Measurements from ENCODE around the gene IPCEF1.
"Not testable (repeated sequence)": the region's sequence is repeated elsewhere in the genome, so short reads cannot be mapped to it uniquely, and the experiment has no call there.

The IPCEF1 gene

DNA sequence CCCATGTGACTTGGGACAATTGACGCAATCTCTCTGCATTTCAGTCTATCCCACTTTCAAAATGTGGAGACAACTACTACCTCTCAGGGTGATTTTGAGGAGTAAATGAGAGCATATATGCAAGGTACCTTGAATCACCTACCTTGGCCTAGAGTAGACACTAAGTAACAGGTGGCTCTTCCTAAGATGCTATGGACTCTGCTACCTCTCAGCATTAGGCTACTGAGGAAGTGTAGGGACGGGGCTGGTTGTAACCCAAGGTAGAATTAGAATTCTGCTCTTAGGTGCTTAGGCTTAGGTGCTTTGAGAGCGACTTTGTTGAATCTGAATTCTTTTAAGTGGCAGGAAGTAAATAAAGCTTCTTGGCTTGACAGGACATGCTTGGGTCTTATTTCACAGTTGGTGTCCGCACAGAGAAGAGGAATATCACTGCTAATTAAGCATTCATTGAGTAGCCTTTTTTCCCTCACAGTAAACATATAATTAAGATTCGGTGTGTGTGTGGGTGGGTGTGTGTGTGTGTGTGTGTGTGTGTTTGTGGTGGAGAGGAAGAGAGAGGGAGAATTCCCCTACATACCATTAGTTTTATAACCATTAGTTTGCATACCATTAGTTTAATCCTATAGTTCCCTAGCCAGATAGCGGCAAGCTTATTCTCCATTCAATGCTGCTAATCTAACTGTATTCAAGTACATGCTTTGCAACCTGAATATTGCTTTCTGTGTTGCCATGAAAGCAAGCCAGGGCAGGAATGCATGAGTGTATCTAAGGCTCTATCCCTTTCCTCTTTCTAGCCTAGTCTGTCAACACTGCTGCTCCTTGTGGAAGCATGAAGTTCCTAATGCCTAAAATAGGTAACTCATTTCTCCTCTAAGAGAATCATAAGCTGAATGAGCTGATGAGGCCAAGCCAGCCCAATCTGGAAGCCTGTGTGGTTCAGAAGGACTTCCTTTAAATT, 112.5 kb downstream of the IPCEF1 start:
- no peak for DNase-seq

DNA sequence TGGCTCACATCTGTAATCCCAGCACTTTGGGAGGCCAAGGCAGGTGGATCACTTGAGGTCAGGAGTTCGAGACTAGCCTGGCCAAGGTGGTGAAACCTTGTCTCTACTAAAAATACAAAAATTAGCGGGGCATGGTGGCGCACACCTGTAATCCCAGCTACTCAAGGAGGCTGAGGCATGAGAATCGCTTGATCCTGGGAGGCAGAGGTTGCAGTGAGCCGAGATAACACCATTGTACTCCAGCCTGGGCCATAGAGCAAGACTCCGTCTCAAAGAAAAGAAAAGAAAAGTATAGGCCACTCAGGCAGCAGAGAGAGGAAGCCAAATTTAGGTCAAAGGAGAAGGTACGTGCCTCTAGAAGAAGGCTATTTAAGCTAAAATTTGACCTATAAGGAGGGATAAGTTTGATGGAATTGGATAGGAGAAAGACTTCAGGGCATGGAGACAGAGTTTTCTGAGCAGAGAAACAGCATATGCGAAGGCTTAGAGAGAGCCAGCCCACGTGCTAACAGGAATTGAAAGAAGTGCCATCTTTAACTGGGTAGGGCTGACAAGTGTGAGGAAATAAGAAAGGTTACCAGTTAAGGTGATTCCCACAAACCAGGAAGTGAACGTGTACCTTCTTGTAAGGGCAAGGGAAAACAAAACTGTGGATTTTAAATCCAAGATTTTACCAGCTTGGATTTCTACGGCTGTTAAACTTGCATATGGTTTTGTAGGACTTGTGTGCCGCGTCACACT, 113.8 kb downstream of the IPCEF1 start:
- no peak for DNase-seq

DNA sequence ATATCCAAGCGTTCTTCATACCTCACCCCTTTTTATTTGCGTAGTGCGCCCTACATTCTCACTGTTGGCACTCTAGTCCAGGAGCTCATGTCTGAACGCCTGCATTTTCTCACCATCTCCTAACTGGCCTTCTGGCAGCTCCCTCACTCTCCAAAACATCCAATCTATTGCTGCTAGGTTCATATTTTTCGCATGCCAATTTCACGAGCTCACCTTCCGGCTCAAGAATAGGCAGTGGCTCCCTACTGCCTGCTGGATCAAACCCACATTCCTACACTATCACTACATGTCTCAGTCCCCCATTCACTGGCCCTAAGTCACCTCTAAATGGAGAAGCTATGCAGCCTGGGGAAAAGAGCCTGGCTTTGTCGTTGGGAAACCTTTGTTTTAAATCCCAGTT, 115.0 kb downstream of the IPCEF1 start:
- no peak for DNase-seq

DNA sequence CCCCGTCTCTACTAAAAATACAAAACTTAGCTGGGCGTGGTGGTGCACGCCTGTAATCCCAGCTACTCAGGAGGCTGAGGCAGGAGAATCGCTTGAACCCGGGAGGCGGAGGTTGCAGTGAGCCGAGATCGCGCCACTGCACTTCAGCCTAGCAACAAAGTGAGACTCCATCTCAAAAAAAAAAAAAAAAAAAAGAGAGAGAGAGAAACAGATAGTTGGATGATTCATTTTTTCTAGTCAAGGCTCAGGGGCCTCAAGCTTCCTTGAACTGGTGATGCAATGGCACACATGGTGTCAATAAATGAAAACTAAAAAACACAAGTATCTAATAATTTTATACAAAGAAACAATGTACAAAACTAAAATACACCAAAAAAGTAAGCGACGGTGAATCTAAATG, 115.5 kb downstream of the IPCEF1 start:
- not testable (repeated sequence) for DNase-seq

DNA sequence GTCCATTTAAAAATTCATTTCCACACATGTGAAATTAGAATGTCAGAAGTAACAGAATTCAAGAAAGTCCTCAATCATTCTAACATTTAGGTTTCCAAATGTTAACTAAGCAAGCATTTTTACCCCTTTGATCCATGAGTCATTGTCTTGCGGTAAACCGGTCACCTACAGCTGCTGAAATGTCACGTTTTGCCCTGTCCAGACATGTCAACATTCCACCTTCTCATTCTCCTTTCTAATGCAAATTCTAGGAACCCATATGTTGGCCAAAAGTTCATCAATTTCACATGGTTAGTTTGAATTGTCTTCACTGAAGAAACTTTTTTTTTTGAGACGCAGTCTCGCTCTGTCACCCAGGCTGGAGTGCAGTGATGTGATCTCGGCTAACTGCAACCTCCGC, 117.2 kb downstream of the IPCEF1 start:
- no peak for DNase-seq

DNA sequence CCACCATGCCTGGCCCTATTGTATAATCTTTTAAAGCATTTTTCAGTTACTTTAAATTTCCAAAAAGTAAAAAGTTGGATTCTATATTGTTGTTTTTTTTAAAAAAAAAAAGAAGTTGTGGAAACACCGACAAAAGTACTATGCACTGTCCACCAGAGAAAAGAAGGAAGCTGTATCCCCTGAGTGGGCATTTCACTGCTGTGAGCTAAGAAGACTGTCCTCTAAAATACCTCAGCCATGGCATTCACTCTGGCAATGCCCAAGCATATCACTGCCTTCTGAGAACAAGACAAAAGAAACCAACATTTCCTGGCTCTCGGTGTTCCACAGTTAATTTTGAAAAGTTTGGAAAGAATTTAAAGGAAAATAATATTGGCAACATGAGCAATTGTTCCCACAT, 117.8 kb downstream of the IPCEF1 start:
- DNase-seq = no peak

DNA sequence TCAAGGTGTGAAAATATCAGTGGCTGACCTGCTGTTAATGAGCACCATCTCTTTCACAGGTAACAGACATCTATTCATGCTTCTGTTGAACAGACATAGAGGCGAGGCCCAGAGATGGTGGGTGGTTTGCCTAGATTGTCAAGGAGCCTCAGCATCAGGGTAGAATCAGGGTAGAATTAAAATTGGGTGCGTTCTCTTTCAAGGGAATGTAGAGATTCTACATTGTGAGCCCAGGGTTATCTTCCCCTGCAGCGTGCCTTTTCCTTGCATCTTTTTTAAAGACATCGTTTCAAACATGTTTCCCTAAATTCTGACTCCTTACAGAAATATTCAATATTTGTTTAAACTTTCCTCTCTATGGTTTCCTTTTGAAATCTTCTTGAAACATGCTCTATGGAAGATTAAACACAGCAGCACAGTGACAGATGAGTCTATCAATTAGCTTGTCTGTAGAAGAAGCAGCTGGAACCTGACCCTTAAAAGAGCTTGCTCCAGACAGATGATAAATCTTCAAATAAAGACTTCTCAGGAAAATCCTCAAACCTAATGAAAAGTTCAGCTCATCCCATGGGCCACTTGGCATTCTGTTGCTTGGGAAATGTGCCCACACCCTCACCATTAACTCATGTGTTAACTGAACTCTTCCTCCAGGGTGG, 119.8 kb downstream of the IPCEF1 start:
- DNase-seq = no peak

DNA sequence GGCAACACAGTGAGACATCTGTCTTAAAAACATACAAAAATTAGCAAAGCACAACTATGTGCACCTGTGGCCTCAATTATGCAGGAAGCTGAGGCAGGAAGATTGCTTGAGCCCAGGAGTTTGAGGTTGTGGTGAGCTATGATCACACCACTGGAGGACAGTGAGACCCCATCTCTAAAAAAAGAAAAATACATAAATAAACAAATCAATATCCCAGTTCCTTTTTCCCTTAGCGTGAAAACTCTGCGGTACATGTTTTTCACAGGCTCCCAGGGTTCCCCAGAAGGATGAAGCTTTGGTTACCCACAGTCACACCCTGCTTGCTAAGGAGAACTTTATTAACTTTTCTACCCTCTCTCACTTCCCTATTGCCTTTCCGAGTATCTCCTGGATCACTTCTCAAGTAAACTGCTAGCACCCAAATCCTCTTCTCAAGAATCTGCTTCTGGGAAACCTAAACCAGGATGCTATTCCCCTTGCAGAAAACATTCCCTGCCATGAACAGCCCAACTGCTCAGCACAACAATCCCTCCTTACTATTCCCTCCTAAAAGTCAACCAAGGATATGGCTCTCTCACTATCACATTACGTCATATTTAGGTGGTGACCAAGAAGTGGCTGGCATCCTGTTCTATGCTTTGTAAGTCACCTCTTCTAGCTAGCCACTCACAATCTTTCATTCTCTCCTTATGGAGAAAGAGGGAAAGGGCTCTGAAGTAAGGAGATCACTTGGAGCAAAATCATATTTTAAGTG, 122.4 kb downstream of the IPCEF1 start:
- no peak for DNase-seq

DNA sequence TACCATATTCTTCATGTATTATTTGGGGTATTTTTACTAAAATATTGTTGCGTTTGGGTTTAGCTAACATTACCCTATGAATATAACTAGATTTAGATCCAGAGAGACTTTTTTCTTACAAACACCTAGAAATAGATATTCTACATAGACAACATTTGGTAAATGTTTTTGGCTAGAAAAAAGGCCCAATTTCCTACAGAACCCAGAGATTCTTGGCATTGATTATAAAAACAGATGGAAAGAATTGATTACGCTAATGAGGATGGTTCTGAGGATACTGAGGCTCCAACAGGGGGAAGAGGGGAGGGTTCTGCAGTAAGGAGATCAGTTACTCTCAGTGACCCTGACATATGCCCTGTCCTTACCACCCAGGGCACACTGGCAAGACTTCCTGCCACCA, 123.2 kb downstream of the IPCEF1 start:
- DNase-seq = no peak

DNA sequence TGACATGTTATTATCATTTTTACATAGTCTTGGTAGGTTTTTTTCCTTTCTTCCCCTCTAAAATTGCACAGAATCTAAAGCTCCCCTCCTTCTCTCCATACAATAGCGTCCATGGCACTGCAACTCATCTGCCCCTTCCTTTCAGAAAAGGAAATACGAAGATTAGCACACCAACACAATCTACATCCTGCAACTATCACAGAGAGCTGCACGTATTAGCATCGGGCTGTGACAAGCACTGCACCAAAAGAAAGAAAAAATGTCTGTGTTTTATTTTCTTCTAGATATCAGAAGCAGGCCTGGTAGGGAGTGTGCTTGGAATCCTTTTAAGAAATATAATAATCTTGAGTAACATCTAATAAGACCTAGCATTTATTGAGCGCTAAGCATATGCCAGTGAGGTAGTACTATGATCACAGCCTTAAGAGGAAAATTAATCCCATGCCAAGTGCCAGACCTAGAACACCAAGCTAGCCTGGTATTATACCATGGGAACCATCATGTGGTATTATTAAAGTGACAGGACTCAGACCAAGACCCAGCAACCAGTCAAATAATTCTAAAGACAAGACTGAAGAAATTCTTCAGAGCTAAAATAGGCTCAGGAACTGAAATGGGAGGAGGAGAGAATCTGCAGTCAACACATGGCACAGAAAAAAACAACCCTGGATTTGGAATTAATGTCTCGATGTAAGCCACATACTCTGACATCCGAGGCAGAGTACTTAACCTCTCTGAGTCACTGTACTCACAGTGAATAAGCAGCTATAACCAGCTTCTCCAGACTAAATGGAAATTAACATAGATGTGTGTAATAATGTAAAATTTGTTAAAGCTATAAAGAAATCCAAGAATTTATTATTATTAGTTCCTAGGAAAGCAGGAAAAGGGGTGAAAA, 124.3 kb downstream of the IPCEF1 start:
- DNase-seq = no peak

DNA sequence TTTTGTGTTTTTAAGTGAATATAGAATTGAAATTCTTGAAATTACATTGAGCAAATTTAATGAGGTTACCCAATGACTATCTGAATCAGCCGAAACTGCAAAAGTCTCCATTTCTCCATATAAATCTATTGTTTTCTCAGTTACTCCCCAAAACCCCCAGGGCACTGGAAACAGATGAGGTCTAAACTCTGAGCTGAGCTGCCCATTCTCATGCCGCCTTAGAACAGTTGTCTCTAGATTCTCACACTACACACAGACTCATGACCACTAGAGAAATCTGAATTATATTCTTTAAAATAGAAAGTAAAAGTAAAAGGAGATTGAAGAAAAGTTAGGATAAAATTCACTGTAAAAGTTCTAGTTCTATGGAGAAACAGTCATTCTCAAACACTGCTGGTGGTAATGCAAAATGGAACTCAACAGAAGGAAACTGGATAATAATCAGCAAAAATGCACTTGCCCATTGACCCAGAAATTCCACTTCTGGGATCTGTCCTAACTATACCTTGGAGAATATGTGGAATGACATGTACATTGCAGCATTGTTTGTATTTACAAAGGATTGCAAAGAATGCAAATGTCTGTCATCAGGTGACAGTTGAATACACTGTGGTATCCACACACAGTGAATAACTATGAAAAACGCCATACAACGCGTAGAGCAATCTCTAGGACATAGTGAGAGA, 125.5 kb downstream of the IPCEF1 start:
- DNase-seq = no peak

DNA sequence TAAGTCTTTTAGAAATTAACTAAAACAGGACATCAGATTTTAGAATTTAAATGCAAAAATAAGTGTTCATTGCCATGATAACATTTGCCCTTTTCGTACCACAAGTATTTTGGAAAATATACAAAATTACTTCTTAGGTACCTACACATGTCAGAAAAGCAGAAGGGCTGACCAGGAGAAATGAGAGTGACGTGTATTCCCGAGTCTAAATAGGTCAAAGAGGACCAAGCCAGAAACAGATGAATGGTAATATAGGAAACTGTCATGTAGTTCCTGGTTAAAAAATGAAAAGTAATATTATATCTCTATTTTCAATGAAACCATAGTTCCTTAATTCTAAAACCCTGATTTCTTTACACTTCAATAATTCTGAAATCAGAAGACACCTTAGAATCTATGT, 126.2 kb downstream of the IPCEF1 start:
- DNase-seq = no peak

DNA sequence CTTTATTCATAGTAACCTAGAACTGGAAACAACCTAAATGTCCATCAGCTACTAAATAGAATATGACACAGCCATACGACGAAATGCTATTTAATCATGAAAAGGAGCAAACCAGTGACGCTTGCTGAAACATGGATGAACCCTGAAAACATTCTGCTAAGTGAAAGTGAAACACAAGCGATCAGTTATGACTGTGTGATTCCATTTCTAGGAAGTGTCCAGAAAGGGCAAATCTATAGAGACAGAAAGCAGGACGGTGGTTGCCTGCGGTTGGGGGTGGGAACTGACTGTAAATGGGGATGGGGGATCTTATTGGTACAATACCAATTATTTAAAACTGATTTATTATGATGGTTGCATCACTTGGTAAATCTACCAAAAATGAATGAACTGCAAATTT, 126.8 kb downstream of the IPCEF1 start:
- DNase-seq = no peak

DNA sequence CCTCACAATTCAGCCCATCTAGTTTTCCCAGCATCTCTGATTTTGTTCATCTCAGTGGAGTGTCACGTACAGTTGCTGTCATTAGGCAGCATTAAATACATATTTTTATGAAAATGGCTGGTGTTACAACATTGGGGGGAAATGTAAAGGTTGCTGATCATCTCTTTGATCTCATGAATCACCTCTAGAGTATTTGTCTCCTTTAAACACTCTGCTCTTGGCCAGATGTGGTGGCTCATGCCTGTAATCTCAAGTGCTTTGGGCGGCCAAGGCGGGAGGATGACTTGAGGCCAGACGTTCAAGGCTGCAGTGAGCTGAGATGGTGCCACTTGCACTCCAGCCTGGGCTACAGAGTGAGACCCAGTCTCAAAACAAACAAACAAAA, 128.1 kb downstream of the IPCEF1 start:
- no peak for DNase-seq

DNA sequence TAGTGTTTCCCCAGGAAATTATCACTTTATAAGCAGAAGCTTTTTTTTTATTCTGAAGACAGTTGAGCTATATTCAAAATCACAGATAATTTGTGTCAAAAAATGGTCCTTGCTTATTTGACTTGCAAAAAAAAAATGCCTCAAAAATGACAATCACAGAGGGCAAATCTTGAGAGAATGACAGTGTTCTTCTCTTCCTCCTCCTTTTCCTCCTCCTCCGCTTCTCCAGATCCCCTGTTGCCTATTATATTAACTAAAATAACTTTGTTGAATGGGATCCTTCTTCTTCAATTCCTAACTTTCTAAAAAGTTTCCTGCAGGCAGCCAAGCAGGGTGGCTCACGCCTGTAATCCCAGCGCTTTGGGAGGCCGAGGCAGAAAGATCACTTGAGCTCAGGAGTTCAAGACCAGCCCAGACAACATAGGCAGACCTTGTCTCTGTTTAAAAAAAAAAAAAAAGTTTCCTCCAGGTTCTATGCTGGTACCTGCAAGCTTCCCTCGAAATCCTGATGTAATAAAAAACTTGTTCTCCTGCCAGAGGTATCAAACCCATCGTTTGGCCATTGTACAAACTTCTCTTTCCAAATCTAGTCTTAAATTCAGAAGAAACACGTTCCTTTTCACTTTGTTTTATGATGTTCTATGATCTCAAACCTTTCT, 128.6 kb downstream of the IPCEF1 start:
- DNase-seq = no peak

DNA sequence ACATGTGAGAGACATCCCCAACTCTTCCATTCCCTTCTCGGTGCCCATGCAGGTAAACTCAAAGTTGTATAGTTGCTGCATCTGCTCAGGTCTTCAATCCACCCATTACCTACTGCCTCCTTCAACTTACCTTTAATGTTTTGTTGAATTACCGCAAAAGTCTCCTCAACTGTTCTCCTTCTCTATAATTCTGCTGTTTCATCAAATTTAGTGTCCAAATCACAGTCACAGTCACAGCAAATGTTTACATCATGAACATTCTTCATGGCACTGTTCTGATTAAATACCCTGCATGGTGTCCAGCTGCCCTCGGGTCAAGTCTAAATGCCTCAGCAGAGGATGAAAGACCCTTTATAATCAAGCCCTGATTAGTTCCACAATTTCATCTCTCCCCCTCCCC, 130.1 kb downstream of the IPCEF1 start:
- no peak for DNase-seq

DNA sequence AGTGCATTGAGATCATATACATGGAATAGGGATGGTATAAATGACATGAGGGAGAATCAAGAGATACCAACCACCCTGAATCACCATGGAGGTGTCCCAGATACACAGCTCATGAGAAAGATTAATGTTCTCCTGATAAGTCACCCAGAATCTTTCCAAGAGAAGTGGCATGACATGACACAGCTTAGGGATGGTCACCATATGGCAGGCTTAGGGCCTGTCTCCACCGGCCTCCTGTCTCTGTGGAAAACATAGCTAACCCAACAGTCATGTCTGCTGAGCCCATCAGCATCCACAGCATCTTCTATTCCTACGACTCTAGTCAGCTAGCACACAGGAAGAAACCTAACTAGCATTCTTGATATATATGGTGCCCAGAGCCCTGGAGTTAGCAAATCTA, 133.3 kb downstream of the IPCEF1 start:
- DNase-seq = no peak

DNA sequence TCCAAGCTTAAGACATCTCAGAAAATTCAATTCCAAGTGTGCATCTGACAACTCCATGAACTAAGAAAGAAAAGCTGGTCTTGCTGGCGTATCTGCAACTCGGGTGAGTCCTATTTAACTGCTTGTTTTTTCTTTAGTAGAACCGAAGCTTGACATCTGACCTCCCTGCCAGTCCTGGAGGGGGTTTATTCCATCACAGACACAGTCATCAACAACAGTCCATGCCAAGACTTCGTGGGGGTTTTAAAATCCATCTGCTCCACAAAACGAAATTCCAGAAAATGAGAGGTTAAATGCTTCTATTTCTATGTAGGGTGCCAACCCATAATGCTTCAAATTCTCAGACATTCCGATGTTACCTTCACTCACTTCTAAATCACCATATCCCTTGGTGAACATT, 133.9 kb downstream of the IPCEF1 start:
- DNase-seq = no peak

DNA sequence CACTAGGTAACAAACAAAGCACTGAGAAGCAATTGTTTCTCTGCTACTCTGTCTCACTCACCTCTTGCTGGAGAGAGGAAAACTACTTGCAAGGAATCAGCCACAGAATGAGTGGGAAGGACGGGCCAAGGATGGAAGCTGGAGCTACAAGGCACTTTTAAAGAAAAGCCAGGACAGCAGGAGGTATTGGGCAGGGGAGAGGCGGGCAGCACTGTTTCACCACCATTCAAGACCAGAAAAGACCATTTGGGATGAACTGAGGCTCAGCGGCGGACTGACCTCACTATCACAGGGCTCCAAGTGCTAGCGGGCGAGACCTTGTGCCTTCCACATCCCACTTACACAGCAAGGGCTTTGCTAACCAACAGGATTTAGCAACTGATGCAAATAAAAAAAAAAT, 137.4 kb downstream of the IPCEF1 start:
- no peak for DNase-seq

DNA sequence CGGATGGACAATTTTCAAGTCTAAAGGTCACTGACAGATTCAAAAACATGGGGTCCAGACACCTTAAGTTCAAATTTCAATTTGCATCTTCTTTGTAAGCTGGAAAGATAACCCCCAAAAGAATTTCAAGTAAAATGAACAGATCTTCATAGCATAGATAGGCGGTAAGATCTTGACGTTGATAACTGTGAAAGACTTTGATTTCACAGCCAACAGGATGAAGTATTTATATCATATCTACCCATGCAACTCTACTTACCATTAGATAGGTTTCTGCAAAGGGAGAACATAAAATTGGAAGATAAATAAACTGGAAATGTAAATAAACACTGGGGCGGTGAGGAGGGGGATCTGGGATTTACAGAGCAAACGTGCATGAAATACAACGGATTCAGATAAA, 137.8 kb downstream of the IPCEF1 start:
- DNase-seq = no peak

DNA sequence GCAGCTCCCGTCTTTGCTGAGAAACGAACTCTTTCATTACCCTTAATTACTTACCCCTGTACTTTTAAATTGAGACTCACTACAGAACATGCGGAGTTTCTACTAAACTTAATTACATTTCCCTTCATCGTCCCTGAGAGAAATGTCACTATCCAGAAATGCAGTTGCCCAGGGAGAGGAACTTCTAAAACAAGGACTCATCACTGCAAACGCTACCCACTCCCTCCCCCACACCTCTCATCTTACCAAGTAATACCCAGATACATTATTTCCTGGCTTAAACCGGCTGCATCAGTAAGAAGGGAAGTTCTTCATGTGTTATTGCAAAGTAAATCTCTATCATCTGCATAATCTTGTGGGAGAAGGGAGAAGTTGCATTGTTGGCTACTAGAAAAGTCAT, 138.3 kb downstream of the IPCEF1 start:
- DNase-seq = no peak

All from NCI-H2227 treated with DMSO at 0.1 percent for 48 hours (cell line).